ENCODE data around the gene SCN1B. TPM values are rescaled to one million over a fixed set of nuclear protein-coding genes. Genes with fewer than 3 reads are reported as not detected.
"Not testable (repeated sequence)": the region's sequence is repeated elsewhere in the genome, so short reads cannot be mapped to it uniquely, and the experiment has no call there.

SCN1B gene
- total RNA-seq, 1 experiment from 2014 or later, result 4.9 TPM

GRCh38 chr19:35015954-35016351 lies 14.3 kb upstream of the SCN1B start:
- DNase-seq (ENCODE audit: low read depth), result no peak

GRCh38 chr19:35017507-35017906 lies 12.8 kb upstream of the SCN1B start:
- no peak for DNase-seq (ENCODE audit: low read depth)

- no peak for DNase-seq (ENCODE audit: low read depth)
Measured at GRCh38 chr19:35018379-35018778, 11.9 kb upstream of the SCN1B start.

- no peak for DNase-seq (ENCODE audit: low read depth)
Measured at GRCh38 chr19:35019144-35019543, 11.1 kb upstream of the SCN1B start.

GRCh38 chr19:35021016-35021415 lies 9.3 kb upstream of the SCN1B start:
- no peak for DNase-seq (ENCODE audit: low read depth)

GRCh38 chr19:35021596-35021995 lies 8.7 kb upstream of the SCN1B start:
- DNase-seq (ENCODE audit: low read depth), result no peak

GRCh38 chr19:35022460-35022859 lies 7.8 kb upstream of the SCN1B start:
- no peak for DNase-seq (ENCODE audit: low read depth)

- no peak for DNase-seq (ENCODE audit: low read depth)
Measured at GRCh38 chr19:35023428-35023827, 6.8 kb upstream of the SCN1B start.

GRCh38 chr19:35024095-35024494 lies 6.2 kb upstream of the SCN1B start:
- no peak for DNase-seq (ENCODE audit: low read depth)

GRCh38 chr19:35025969-35026368 lies 4.3 kb upstream of the SCN1B start:
- DNase-seq (ENCODE audit: low read depth), result no peak

GRCh38 chr19:35026418-35026817 lies 3.9 kb upstream of the SCN1B start:
- no peak for DNase-seq (ENCODE audit: low read depth)

GRCh38 chr19:35027009-35027408 lies 3.3 kb upstream of the SCN1B start:
- DNase-seq (ENCODE audit: low read depth), result no peak

- DNase-seq (ENCODE audit: low read depth), result peak; percentile 46
Measured at GRCh38 chr19:35027851-35028599, 2.2 kb upstream of the SCN1B start.

GRCh38 chr19:35028600-35028885 lies 1.7 kb upstream of the SCN1B start:
- not testable (repeated sequence) for DNase-seq (ENCODE audit: low read depth)

- not testable (repeated sequence) for DNase-seq (ENCODE audit: low read depth)
Measured at GRCh38 chr19:35029275-35029736, 964 bp upstream of the SCN1B start.

GRCh38 chr19:35029737-35030256 lies 473 bp upstream of the SCN1B start:
- no peak for DNase-seq (ENCODE audit: low read depth)

- peak; percentile 45 for DNase-seq (ENCODE audit: low read depth)
Measured at GRCh38 chr19:35031072-35031881, 1.0 kb downstream of the SCN1B start.

- no peak for DNase-seq (ENCODE audit: low read depth)
Measured at GRCh38 chr19:35032356-35032865, 2.1 kb downstream of the SCN1B start.

- DNase-seq (ENCODE audit: low read depth), result no peak
Measured at GRCh38 chr19:35033067-35034004, 3.1 kb downstream of the SCN1B start.

- DNase-seq (ENCODE audit: low read depth), result no peak
Measured at GRCh38 chr19:35034005-35034502, 3.8 kb downstream of the SCN1B start.

GRCh38 chr19:35034588-35035382 lies 4.5 kb downstream of the SCN1B start:
- no peak for DNase-seq (ENCODE audit: low read depth)
